Measurements from ENCODE around the gene SLC4A1. TPM values are rescaled to one million over a fixed set of nuclear protein-coding genes. Genes with fewer than 3 reads are reported as not detected.

SLC4A1 gene
- total RNA-seq, 1 experiment from 2014 or later = not detected

DNA sequence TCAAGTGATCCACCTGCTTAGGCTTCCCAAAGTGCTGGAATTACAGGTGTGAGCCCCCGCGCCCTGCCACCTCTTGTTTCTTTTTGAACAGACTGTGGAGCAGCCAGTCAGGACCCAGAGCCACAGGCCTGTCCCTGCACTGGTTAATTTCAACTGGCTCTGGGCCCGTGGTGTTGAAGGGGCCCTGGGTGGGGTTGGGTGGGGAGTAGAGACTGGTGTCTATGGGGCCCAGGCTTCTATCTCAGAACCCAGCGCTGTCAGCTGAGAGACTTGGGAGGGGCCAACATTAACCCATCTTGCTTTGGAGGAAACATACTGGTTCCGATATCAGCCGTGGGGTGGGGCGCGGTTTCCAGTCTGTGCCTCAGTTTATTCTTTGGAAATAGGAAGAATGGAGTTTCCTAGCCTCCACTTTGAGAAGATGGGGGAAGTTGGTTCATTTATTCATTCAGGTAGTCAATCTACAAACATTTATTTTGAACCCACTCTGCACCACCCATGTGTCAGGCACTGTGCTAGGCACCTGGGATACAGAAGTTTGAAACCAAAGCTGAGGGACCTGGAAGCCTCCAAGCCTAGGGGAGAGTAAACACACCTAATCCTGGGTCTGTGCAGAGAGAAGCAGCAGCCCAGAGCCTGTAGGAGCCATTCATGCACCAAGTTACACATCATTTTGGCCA is 15.5 kb upstream of the SLC4A1 start:
- Mint-ChIP-seq H3K27ac (no peak overlapping the region), H3K36me3 (no peaks in the 10 kb centered on the region), H3K4me1 (peaks cover 22% of the 10 kb centered on the region), H3K27me3 (ENCODE audit: low read depth) (no peaks in the 10 kb centered on the region; the same call in 1 of the 2 replicates), H3K4me3 (no peak overlapping the region), H3K9me3 (no peaks in the 10 kb centered on the region)
- TF ChIP-seq, protein P1, sequence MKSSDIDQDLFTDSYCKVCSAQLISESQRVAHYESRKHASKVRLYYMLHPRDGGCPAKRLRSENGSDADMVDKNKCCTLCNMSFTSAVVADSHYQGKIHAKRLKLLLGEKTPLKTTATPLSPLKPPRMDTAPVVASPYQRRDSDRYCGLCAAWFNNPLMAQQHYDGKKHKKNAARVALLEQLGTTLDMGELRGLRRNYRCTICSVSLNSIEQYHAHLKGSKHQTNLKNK (CRISPR knock-in tag; IDR thresholded peaks at IDR 0.05) = no peak
- TF ChIP-seq NR1H2 (CRISPR knock-in tag; IDR thresholded peaks at IDR 0.05) = no peak
- no peak for TF ChIP-seq ATF1 (CRISPR knock-in tag; IDR thresholded peaks at IDR 0.05)
- no peak for TF ChIP-seq SMAD4 (CRISPR knock-in tag; IDR thresholded peaks at IDR 0.05)
- TF ChIP-seq, protein P2, sequence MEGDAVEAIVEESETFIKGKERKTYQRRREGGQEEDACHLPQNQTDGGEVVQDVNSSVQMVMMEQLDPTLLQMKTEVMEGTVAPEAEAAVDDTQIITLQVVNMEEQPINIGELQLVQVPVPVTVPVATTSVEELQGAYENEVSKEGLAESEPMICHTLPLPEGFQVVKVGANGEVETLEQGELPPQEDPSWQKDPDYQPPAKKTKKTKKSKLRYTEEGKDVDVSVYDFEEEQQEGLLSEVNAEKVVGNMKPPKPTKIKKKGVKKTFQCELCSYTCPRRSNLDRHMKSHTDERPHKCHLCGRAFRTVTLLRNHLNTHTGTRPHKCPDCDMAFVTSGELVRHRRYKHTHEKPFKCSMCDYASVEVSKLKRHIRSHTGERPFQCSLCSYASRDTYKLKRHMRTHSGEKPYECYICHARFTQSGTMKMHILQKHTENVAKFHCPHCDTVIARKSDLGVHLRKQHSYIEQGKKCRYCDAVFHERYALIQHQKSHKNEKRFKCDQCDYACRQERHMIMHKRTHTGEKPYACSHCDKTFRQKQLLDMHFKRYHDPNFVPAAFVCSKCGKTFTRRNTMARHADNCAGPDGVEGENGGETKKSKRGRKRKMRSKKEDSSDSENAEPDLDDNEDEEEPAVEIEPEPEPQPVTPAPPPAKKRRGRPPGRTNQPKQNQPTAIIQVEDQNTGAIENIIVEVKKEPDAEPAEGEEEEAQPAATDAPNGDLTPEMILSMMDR (IDR thresholded peaks at IDR 0.05) = no peak
- TF ChIP-seq RELA (CRISPR knock-in tag; IDR thresholded peaks at IDR 0.05; ENCODE audit: borderline replicate concordance) = no peak
- TF ChIP-seq, protein P3, sequence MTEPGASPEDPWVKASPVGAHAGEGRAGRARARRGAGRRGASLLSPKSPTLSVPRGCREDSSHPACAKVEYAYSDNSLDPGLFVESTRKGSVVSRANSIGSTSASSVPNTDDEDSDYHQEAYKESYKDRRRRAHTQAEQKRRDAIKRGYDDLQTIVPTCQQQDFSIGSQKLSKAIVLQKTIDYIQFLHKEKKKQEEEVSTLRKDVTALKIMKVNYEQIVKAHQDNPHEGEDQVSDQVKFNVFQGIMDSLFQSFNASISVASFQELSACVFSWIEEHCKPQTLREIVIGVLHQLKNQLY (CRISPR knock-in tag; IDR thresholded peaks at IDR 0.05) = no peak
- TF ChIP-seq ZNF121 (CRISPR knock-in tag; IDR thresholded peaks at IDR 0.05) = no peak
- TF ChIP-seq, protein P4, sequence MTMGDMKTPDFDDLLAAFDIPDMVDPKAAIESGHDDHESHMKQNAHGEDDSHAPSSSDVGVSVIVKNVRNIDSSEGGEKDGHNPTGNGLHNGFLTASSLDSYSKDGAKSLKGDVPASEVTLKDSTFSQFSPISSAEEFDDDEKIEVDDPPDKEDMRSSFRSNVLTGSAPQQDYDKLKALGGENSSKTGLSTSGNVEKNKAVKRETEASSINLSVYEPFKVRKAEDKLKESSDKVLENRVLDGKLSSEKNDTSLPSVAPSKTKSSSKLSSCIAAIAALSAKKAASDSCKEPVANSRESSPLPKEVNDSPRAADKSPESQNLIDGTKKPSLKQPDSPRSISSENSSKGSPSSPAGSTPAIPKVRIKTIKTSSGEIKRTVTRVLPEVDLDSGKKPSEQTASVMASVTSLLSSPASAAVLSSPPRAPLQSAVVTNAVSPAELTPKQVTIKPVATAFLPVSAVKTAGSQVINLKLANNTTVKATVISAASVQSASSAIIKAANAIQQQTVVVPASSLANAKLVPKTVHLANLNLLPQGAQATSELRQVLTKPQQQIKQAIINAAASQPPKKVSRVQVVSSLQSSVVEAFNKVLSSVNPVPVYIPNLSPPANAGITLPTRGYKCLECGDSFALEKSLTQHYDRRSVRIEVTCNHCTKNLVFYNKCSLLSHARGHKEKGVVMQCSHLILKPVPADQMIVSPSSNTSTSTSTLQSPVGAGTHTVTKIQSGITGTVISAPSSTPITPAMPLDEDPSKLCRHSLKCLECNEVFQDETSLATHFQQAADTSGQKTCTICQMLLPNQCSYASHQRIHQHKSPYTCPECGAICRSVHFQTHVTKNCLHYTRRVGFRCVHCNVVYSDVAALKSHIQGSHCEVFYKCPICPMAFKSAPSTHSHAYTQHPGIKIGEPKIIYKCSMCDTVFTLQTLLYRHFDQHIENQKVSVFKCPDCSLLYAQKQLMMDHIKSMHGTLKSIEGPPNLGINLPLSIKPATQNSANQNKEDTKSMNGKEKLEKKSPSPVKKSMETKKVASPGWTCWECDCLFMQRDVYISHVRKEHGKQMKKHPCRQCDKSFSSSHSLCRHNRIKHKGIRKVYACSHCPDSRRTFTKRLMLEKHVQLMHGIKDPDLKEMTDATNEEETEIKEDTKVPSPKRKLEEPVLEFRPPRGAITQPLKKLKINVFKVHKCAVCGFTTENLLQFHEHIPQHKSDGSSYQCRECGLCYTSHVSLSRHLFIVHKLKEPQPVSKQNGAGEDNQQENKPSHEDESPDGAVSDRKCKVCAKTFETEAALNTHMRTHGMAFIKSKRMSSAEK (CRISPR knock-in tag; IDR thresholded peaks at IDR 0.05; ENCODE audit: borderline replicate concordance) = no peak
- no peak for TF ChIP-seq JAZF1 (CRISPR knock-in tag; IDR thresholded peaks at IDR 0.05)
- TF ChIP-seq ZNF232 (CRISPR knock-in tag; IDR thresholded peaks at IDR 0.05) = no peak
- TF ChIP-seq, protein P5, sequence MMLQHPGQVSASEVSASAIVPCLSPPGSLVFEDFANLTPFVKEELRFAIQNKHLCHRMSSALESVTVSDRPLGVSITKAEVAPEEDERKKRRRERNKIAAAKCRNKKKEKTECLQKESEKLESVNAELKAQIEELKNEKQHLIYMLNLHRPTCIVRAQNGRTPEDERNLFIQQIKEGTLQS (CRISPR knock-in tag; conservative IDR thresholded peaks at IDR 0.05) = no peak
- no peak for TF ChIP-seq CREM (CRISPR knock-in tag; IDR thresholded peaks at IDR 0.05)
- TF ChIP-seq TP53 (CRISPR knock-in tag; IDR thresholded peaks at IDR 0.05) = no peak
- ChIA-PET POLR2A (no interaction called here), CTCF (no interaction called here)
- no peak for DNase-seq (ENCODE audit: low spot score)
- ATAC-seq = no peak

DNA sequence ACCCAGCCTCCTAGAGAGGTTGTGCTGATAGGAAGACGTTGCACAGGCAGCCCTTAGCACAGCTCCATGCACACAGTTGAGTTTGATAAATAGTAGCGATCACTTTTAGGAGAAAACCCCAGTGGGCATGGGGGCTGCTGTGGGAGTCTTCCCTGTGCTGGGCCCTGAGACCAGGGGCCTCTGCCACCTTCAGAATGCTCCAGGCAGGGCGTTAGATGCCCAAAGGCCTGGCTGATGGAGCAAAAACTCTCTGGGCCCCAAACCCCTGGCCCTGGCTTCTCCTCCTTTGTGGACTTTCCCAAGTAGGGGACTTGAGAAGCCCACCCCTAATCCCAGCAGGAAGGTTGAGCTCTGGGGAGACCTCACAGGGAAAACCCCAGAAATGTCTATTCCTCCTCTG is 14.3 kb upstream of the SLC4A1 start:
- no peaks in the 10 kb centered on the region for H3K9me3 Mint-ChIP-seq
- no peaks in the 10 kb centered on the region for H3K27me3 Mint-ChIP-seq (ENCODE audit: low read depth)
- no peak for ATAC-seq
- no peak for DNase-seq (ENCODE audit: low spot score)
- no peaks in the 10 kb centered on the region for H3K36me3 Mint-ChIP-seq
- H3K27ac Mint-ChIP-seq = no peak overlapping the region
- ChIA-PET POLR2A (interaction anchor here (0.7 kb wide), 2 partner anchors 91 to 160 kb away, joined by 3 to 4 read pairs; no protein-coding TSS in a partner anchor), CTCF (interaction anchor here (0.6 to 2.7 kb wide), 3 partner anchors 36 to 93 kb away, joined by 3 to 8 read pairs (median 4); no protein-coding TSS in a partner anchor)
- no peak overlapping the region for H3K4me3 Mint-ChIP-seq
- peaks cover 21% of the 10 kb centered on the region for H3K4me1 Mint-ChIP-seq
- TF ChIP-seq ETV6 (CRISPR knock-in tag; IDR thresholded peaks at IDR 0.05) (no peak), TEAD1 (CRISPR knock-in tag; IDR thresholded peaks at IDR 0.05) (no peak), GTF2I (CRISPR knock-in tag; conservative IDR thresholded peaks at IDR 0.05) (no peak)
- TF ChIP-seq, protein P6, sequence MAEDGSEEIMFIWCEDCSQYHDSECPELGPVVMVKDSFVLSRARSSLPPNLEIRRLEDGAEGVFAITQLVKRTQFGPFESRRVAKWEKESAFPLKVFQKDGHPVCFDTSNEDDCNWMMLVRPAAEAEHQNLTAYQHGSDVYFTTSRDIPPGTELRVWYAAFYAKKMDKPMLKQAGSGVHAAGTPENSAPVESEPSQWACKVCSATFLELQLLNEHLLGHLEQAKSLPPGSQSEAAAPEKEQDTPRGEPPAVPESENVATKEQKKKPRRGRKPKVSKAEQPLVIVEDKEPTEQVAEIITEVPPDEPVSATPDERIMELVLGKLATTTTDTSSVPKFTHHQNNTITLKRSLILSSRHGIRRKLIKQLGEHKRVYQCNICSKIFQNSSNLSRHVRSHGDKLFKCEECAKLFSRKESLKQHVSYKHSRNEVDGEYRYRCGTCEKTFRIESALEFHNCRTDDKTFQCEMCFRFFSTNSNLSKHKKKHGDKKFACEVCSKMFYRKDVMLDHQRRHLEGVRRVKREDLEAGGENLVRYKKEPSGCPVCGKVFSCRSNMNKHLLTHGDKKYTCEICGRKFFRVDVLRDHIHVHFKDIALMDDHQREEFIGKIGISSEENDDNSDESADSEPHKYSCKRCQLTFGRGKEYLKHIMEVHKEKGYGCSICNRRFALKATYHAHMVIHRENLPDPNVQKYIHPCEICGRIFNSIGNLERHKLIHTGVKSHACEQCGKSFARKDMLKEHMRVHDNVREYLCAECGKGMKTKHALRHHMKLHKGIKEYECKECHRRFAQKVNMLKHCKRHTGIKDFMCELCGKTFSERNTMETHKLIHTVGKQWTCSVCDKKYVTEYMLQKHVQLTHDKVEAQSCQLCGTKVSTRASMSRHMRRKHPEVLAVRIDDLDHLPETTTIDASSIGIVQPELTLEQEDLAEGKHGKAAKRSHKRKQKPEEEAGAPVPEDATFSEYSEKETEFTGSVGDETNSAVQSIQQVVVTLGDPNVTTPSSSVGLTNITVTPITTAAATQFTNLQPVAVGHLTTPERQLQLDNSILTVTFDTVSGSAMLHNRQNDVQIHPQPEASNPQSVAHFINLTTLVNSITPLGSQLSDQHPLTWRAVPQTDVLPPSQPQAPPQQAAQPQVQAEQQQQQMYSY (CRISPR knock-in tag; IDR thresholded peaks at IDR 0.05) = no peak
- TF ChIP-seq, protein P7, sequence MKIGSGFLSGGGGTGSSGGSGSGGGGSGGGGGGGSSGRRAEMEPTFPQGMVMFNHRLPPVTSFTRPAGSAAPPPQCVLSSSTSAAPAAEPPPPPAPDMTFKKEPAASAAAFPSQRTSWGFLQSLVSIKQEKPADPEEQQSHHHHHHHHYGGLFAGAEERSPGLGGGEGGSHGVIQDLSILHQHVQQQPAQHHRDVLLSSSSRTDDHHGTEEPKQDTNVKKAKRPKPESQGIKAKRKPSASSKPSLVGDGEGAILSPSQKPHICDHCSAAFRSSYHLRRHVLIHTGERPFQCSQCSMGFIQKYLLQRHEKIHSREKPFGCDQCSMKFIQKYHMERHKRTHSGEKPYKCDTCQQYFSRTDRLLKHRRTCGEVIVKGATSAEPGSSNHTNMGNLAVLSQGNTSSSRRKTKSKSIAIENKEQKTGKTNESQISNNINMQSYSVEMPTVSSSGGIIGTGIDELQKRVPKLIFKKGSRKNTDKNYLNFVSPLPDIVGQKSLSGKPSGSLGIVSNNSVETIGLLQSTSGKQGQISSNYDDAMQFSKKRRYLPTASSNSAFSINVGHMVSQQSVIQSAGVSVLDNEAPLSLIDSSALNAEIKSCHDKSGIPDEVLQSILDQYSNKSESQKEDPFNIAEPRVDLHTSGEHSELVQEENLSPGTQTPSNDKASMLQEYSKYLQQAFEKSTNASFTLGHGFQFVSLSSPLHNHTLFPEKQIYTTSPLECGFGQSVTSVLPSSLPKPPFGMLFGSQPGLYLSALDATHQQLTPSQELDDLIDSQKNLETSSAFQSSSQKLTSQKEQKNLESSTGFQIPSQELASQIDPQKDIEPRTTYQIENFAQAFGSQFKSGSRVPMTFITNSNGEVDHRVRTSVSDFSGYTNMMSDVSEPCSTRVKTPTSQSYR (CRISPR knock-in tag; IDR thresholded peaks at IDR 0.05) = no peak
- TF ChIP-seq, protein P1 (CRISPR knock-in tag; IDR thresholded peaks at IDR 0.05) = no peak
